Thyroid gland (tissue), 4 donors: ENCODE results near the gene RDX.

Experiments
- POLR2A ChIP-seq, 2 donors: fragments of 450-650 bp; IDR thresholded peaks; one replicate each; pipeline ENCODE4 v1.6.1; 2017; ENCODE audit warnings: antibody characterized with exemption in 2 of 2, mild to moderate bottlenecking in 2 of 2, moderate library complexity in 1 of 2
- TF ChIP-seq, protein P1 (sequence below), 6 experiments: fragments of 200-600 bp in 3 of 6; fragments of 450-650 bp in 3 of 6; sonication (generic) in 3 of 6; IDR thresholded peaks; one replicate each; pipeline ENCODE4 v1.5.1; 2016 to 2019; ENCODE audit warnings: antibody characterized with exemption in 6 of 6, mild to moderate bottlenecking in 2 of 6, inconsistent platforms in 1 of 6, moderate library complexity in 1 of 6

DNA sequence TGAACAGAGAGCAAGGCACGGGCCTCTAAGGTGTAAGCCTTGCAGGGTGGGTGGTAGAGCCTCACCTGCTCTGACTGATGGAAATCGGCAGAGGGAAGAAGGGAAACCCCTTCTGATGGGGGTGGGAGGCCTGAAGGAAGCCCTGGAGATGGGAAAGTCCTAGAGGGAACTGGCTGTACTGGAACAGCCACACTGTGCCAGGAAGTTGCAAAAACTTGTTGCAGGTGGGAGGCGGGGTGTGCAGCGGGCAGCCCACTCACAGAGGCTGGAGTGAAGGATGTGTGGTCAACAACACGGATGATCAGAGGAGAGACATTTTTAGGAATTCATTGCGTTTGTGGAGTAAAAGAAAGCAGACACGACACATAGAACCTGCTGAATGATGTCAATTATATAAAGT, 112.0 kb downstream of the RDX start:
- no peak for TF ChIP-seq POLR2A (IDR thresholded peaks at IDR 0.05)
- TF ChIP-seq, protein P1, sequence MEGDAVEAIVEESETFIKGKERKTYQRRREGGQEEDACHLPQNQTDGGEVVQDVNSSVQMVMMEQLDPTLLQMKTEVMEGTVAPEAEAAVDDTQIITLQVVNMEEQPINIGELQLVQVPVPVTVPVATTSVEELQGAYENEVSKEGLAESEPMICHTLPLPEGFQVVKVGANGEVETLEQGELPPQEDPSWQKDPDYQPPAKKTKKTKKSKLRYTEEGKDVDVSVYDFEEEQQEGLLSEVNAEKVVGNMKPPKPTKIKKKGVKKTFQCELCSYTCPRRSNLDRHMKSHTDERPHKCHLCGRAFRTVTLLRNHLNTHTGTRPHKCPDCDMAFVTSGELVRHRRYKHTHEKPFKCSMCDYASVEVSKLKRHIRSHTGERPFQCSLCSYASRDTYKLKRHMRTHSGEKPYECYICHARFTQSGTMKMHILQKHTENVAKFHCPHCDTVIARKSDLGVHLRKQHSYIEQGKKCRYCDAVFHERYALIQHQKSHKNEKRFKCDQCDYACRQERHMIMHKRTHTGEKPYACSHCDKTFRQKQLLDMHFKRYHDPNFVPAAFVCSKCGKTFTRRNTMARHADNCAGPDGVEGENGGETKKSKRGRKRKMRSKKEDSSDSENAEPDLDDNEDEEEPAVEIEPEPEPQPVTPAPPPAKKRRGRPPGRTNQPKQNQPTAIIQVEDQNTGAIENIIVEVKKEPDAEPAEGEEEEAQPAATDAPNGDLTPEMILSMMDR (IDR thresholded peaks at IDR 0.05) = no peak
